Left lobe of liver (tissue), 2 donors: ENCODE data around the gene POU6F2. TPM values are rescaled to one million over a fixed set of nuclear protein-coding genes. Genes with fewer than 3 reads are reported as not detected.
"Not testable (repeated sequence)": the region's sequence is repeated elsewhere in the genome, so short reads cannot be mapped to it uniquely, and the experiment has no call there.

Experiments used
- ATAC-seq: fragments of 200-7000 bp; cut with Tn5 transposase; one replicate; pipeline ENCODE4 v1.9.1; 2020; ENCODE audit warnings: mild to moderate bottlenecking, moderate library complexity
- DNase-seq: peaks from one replicate; pipeline ENCODE4 v3.0.0-alpha.2; 2020; ENCODE audit warnings: low spot score
- total RNA-seq: library from RNA; stranded (reverse); gene quantifications from one replicate; pipeline ENCODE4 v1.2.1, GENCODE V29; 2021
- donor health status: DM: no; HTN: no; CAD: no; lungs with moderate emphysema.
- donor health status: DM: no; HTN: yes; CAD: no.

Gene POU6F2
- total RNA-seq, 1 donor from 2014 or later: 0.81 TPM

GRCh38 chr7:39339591-39339990 is 361.9 kb downstream of the POU6F2 start:
- no peak for ATAC-seq
- DNase-seq: no peak

GRCh38 chr7:39341083-39341482 is 363.4 kb downstream of the POU6F2 start:
- ATAC-seq (no peak), DNase-seq (no peak)

- ATAC-seq: no peak
- DNase-seq: no peak
Observed at GRCh38 chr7:39342763-39343162, 365.1 kb downstream of the POU6F2 start.

GRCh38 chr7:39349452-39350123 is 371.9 kb downstream of the POU6F2 start:
- ATAC-seq (no peak), DNase-seq (no peak)

- DNase-seq: peak; percentile 66
- peak; percentile 90 for ATAC-seq
Observed at GRCh38 chr7:39353615-39354376, 376.1 kb downstream of the POU6F2 start.

- DNase-seq (no peak), ATAC-seq (no peak)
Observed at GRCh38 chr7:39355664-39356063, 378.0 kb downstream of the POU6F2 start.

GRCh38 chr7:39356172-39356925 is 378.6 kb downstream of the POU6F2 start:
- ATAC-seq (no peak), DNase-seq (no peak)

- ATAC-seq: no peak
- no peak for DNase-seq
Observed at GRCh38 chr7:39357648-39358047, 379.9 kb downstream of the POU6F2 start.

- DNase-seq (no peak), ATAC-seq (no peak)
Observed at GRCh38 chr7:39360038-39360437, 382.3 kb downstream of the POU6F2 start.

GRCh38 chr7:39360766-39361165 is 383.1 kb downstream of the POU6F2 start:
- DNase-seq (no peak), ATAC-seq (no peak)

GRCh38 chr7:39365751-39366295 is 388.1 kb downstream of the POU6F2 start:
- ATAC-seq (no peak), DNase-seq (no peak)

- DNase-seq (no peak), ATAC-seq (no peak)
Observed at GRCh38 chr7:39367451-39367850, 389.7 kb downstream of the POU6F2 start.

GRCh38 chr7:39367943-39368342 is 390.2 kb downstream of the POU6F2 start:
- DNase-seq (no peak), ATAC-seq (no peak)

GRCh38 chr7:39372383-39372782 is 394.7 kb downstream of the POU6F2 start:
- no peak for ATAC-seq
- DNase-seq: no peak

GRCh38 chr7:39374436-39375040 is 396.8 kb downstream of the POU6F2 start:
- DNase-seq (no peak), ATAC-seq (no peak)

- DNase-seq (peak; percentile 52), ATAC-seq (peak; percentile 83)
Observed at GRCh38 chr7:39375047-39375873, 397.6 kb downstream of the POU6F2 start.

GRCh38 chr7:39375874-39376190 is 398.1 kb downstream of the POU6F2 start:
- ATAC-seq (no peak), DNase-seq (no peak)

- ATAC-seq, DNase-seq: not testable (repeated sequence)
Observed at GRCh38 chr7:39376881-39377280, 399.2 kb downstream of the POU6F2 start.

GRCh38 chr7:39379416-39379815 is 401.7 kb downstream of the POU6F2 start:
- ATAC-seq (no peak), DNase-seq (no peak)

- DNase-seq (no peak), ATAC-seq (no peak)
Observed at GRCh38 chr7:39383136-39383535, 405.4 kb downstream of the POU6F2 start.
